ENCODE results near the gene FMO3. TPM values are rescaled to one million over a fixed set of nuclear protein-coding genes. Genes with fewer than 3 reads are reported as not detected.

FMO3 gene
- 1 to 10 TPM; 2.6 to 8.8 TPM for total RNA-seq

DNA sequence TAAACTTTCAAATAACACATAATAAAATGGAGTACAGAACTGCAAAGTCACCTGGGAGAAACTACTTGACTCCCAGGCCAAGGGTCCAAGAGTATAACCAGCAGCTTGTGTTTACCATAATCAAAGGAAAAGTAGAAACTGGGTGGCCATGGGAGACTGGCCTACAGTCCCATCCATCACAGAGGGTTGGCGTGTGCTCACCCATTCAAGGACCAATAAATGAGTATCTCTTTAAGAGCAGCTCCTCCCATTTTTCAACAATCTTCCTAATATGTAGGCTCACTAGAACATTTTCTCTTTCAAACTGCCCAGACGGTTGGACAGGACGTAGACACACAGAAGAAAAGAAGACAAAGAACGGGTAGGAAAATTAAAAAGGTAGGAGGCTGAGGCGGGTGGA lies at the start of gene FMO3:
TSS of gene FMO3 (plus strand) at position 302 of the 400 bp plus-strand sequence. CDS start 1,754 bp downstream, outside the sequence.
- no peak within 1 kb of the TSS for H3K27ac ChIP-seq
- WGBS, 2 donors: 68 to 76% methylated on average over 5 of the region's 5 CpGs
- no peak for DNase-seq
- no peaks in the 10 kb centered on the region for H3K36me3 ChIP-seq (replicated peaks in 1 of 2; ENCODE audit: insufficient read depth in 1 of 2, low read depth in 2 of 2)
- TF ChIP-seq POLR2A (IDR thresholded peaks at IDR 0.05): no peak
- TF ChIP-seq, protein P1, sequence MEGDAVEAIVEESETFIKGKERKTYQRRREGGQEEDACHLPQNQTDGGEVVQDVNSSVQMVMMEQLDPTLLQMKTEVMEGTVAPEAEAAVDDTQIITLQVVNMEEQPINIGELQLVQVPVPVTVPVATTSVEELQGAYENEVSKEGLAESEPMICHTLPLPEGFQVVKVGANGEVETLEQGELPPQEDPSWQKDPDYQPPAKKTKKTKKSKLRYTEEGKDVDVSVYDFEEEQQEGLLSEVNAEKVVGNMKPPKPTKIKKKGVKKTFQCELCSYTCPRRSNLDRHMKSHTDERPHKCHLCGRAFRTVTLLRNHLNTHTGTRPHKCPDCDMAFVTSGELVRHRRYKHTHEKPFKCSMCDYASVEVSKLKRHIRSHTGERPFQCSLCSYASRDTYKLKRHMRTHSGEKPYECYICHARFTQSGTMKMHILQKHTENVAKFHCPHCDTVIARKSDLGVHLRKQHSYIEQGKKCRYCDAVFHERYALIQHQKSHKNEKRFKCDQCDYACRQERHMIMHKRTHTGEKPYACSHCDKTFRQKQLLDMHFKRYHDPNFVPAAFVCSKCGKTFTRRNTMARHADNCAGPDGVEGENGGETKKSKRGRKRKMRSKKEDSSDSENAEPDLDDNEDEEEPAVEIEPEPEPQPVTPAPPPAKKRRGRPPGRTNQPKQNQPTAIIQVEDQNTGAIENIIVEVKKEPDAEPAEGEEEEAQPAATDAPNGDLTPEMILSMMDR (IDR thresholded peaks at IDR 0.05): no peak
- H3K4me3 ChIP-seq: no peak within 1 kb of the TSS
- H3K27me3 ChIP-seq: no peaks in the 10 kb centered on the region
- no peaks in the 10 kb centered on the region for H3K4me1 ChIP-seq
- no peak for ATAC-seq
- intact Hi-C loops (cut with DNase I): no loop called here
- no peaks in the 10 kb centered on the region for H3K9me3 ChIP-seq

- Histone ChIP-seq H3K27ac (no peak overlapping the region), H3K36me3 (replicated peaks in 1 of 2; ENCODE audit: insufficient read depth in 1 of 2, low read depth in 2 of 2) (no peaks in the 10 kb centered on the region), H3K27me3 (no peaks in the 10 kb centered on the region), H3K4me3 (no peak overlapping the region), H3K4me1 (no peaks in the 10 kb centered on the region), H3K9me3 (peaks cover 0 to 2% (median 0%) of the 10 kb centered on the region in 3 donors)
- TF ChIP-seq POLR2A (IDR thresholded peaks at IDR 0.05): no peak
- TF ChIP-seq, protein P1 (IDR thresholded peaks at IDR 0.05): no peak
- DNase-seq (no peak), ATAC-seq (no peak)
- 39 to 53% methylated on average over 2 of the region's 2 CpGs for WGBS, 2 donors
- intact Hi-C loops (cut with DNase I): no loop called here
Measured at GRCh38 chr1:171048014-171048413, 42.7 kb upstream of the FMO3 start.

- DNase-seq: no peak
- intact Hi-C loops (cut with DNase I): no loop called here
- TF ChIP-seq POLR2A (IDR thresholded peaks at IDR 0.05): no peak
- TF ChIP-seq, protein P1 (IDR thresholded peaks at IDR 0.05): no peak
- no peaks in the 10 kb centered on the region for H3K27me3 ChIP-seq
- H3K4me3 ChIP-seq: no peak overlapping the region
- H3K4me1 ChIP-seq: no peaks in the 10 kb centered on the region
- no peak overlapping the region for H3K27ac ChIP-seq
- ATAC-seq: no peak
- 52 to 80% methylated on average over 2 of the region's 2 CpGs for WGBS, 2 donors
- no peaks in the 10 kb centered on the region for H3K9me3 ChIP-seq
- H3K36me3 ChIP-seq (replicated peaks in 1 of 2; ENCODE audit: insufficient read depth in 1 of 2, low read depth in 2 of 2): no peaks in the 10 kb centered on the region
Measured at GRCh38 chr1:171052977-171053376, 37.7 kb upstream of the FMO3 start.

DNA sequence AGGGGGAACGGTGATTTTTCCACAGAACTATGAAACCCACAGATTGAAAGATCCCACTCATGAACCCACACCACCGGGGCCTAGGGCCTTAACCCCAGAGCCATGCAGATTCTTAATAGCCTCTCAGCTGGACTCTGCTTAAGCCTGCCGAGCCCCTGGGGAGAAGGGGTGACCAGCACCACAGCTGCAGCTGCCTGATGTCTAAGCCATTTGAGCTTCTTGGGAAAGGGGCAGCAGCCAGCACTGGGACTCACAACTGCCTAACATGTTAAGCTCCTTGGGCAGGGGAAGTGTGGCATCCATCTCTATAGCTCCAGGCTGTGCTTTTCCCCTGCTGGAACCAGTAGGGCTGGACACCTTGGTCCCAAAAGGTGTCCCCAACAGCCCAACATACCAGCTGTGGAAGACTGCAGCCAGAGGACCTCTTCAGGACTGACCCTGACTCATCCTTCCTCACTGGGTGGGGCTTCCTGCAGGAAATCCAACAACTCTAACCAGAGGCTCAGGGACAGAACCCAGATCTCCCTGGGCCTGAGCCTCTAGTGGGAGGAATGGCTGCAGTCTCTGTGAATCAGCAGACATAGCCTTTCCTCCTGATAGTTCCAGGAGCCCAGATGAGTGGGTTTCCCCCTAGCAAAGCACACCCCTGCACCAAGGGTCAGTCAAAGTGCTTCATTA lies 34.6 kb upstream of the FMO3 start:
- Histone ChIP-seq H3K27ac (no peak overlapping the region), H3K27me3 (no peaks in the 10 kb centered on the region), H3K9me3 (no peaks in the 10 kb centered on the region), H3K4me3 (no peak overlapping the region), H3K4me1 (no peaks in the 10 kb centered on the region), H3K36me3 (replicated peaks in 1 of 2; ENCODE audit: insufficient read depth in 1 of 2, low read depth in 2 of 2) (no peaks in the 10 kb centered on the region)
- intact Hi-C loops (cut with DNase I): no loop called here
- no peak for TF ChIP-seq POLR2A (IDR thresholded peaks at IDR 0.05)
- TF ChIP-seq, protein P1 (IDR thresholded peaks at IDR 0.05): no peak
- ATAC-seq (no peak), DNase-seq (no peak)
- WGBS, 2 donors: 45 to 62% methylated on average over 2 to 3 of the region's 3 CpGs

Data from body of pancreas (tissue), 4 donors.